Stimulated activated CD4-positive, alpha-beta T cell treated with anti-CD3 and anti-CD28 coated beads, Interleukin-2, amount 100 ng/mL, for 4 hours (primary cell): ENCODE measurements around the gene MYL12B.
"Not testable (repeated sequence)": the region's sequence is repeated elsewhere in the genome, so short reads cannot be mapped to it uniquely, and the experiment has no call there.

Source experiments
- DNase-seq: peaks from one replicate; pipeline ENCODE4 v3.0.0-alpha.2; 2020; ENCODE audit warnings: low read depth

MYL12B gene

GRCh38 chr18:3261373-3262233 is at the start of gene MYL12B:
Gene MYL12B, plus strand, starts transcription at chr18:3262133. Its CDS starts 10,766 bp downstream, at chr18:3272899.
- peak; percentile 54 for DNase-seq

- no peak for DNase-seq
Observed at GRCh38 chr18:3212657-3213056, 49.3 kb upstream of the MYL12B start.

- DNase-seq, result no peak
Observed at GRCh38 chr18:3213300-3214059, 48.5 kb upstream of the MYL12B start.

- no peak for DNase-seq
Observed at GRCh38 chr18:3214855-3215637, 46.9 kb upstream of the MYL12B start.

- DNase-seq, result no peak
Observed at GRCh38 chr18:3216987-3217386, 44.9 kb upstream of the MYL12B start.

- DNase-seq, result no peak
Observed at GRCh38 chr18:3217948-3218647, 43.8 kb upstream of the MYL12B start.

- no peak for DNase-seq
Observed at GRCh38 chr18:3218819-3219218, 43.1 kb upstream of the MYL12B start.

- DNase-seq, result no peak
Observed at GRCh38 chr18:3219241-3219630, 42.7 kb upstream of the MYL12B start.

- DNase-seq, result no peak
Observed at GRCh38 chr18:3219631-3220335, 42.1 kb upstream of the MYL12B start, which contains the start of gene MYOM1. Gene MYOM1, minus strand, starts transcription at chr18:3219968. Its CDS starts 4,745 bp downstream, at chr18:3215223.

- not testable (repeated sequence) for DNase-seq
Observed at GRCh38 chr18:3220868-3221267, 41.1 kb upstream of the MYL12B start.

GRCh38 chr18:3221496-3221895 is 40.4 kb upstream of the MYL12B start:
- DNase-seq, result no peak

GRCh38 chr18:3223356-3223755 is 38.6 kb upstream of the MYL12B start:
- DNase-seq, result no peak

- no peak for DNase-seq
Observed at GRCh38 chr18:3224223-3224622, 37.7 kb upstream of the MYL12B start.

GRCh38 chr18:3225588-3225987 is 36.3 kb upstream of the MYL12B start:
- DNase-seq, result no peak

- no peak for DNase-seq
Observed at GRCh38 chr18:3226048-3226447, 35.9 kb upstream of the MYL12B start.

- no peak for DNase-seq
Observed at GRCh38 chr18:3230401-3231334, 31.3 kb upstream of the MYL12B start.

- no peak for DNase-seq
Observed at GRCh38 chr18:3233004-3233403, 28.9 kb upstream of the MYL12B start.

GRCh38 chr18:3233433-3234168 is 28.3 kb upstream of the MYL12B start:
- no peak for DNase-seq

- DNase-seq, result no peak
Observed at GRCh38 chr18:3234457-3234856, 27.5 kb upstream of the MYL12B start.
